Uterus (tissue), 4 donors: Measurements from ENCODE around the gene ICAM4. TPM values are rescaled to one million over a fixed set of nuclear protein-coding genes. Genes with fewer than 3 reads are reported as not detected.
"Not testable (repeated sequence)": the region's sequence is repeated elsewhere in the genome, so short reads cannot be mapped to it uniquely, and the experiment has no call there.

Experiments used
- DNase-seq, 2 donors: peaks; one replicate each; pipeline ENCODE4 v3.0.0-alpha.2; 2019 to 2020
- H3K27ac ChIP-seq, 2 donors: fragments of 200-600 bp; sonication (generic); 1 replicate in 1 of 2; 2 replicates in 1 of 2; pipeline ENCODE4 v1.5.1; 2016 to 2018
- H3K27me3 ChIP-seq, 2 donors: fragments of 200-600 bp; sonication (generic); one replicate each; pipeline ENCODE4 v1.5.1; 2018 to 2019; ENCODE audit warnings: control low read depth in 1 of 2
- H3K36me3 ChIP-seq, 2 donors: fragments of 200-600 bp; sonication (generic); one replicate each; pipeline ENCODE4 v1.5.1; 2019; ENCODE audit warnings: control low read depth in 1 of 2
- H3K4me1 ChIP-seq, 2 donors: fragments of 200-600 bp; sonication (generic); one replicate each; pipeline ENCODE4 v1.5.1; 2018 to 2019; ENCODE audit warnings: control low read depth in 1 of 2
- H3K4me3 ChIP-seq, 2 donors: fragments of 200-600 bp; sonication (generic); 1 replicate in 1 of 2; 2 replicates in 1 of 2; pipeline ENCODE4 v1.5.1; 2018 to 2019; ENCODE audit warnings: mild to moderate bottlenecking in 1 of 2
- H3K9me3 ChIP-seq, 2 donors: fragments of 200-600 bp; sonication (generic); one replicate each; pipeline ENCODE4 v1.5.1; 2019; ENCODE audit warnings: control low read depth in 1 of 2
- POLR2A ChIP-seq, 2 donors: fragments of 450-650 bp; IDR thresholded peaks; one replicate each; pipeline ENCODE4 v1.6.1; 2016; ENCODE audit warnings: antibody characterized with exemption in 2 of 2, mild to moderate bottlenecking in 1 of 2, moderate library complexity in 1 of 2
- intact Hi-C: fragments of 100-400 bp; cut with DNase I; formaldehyde crosslinking; loops from one replicate; pipeline ENCODE4 v1.15.1; 2023; ENCODE audit warnings: low total_unique reads
- total RNA-seq, 4 donors: library from RNA; depleted of rRNA in 3 of 4; stranded (reverse); fragments of >200 nt in 3 of 4; gene quantifications; one replicate each; pipeline versions ENCODE4 v1.1.0 to v1.2.4, GENCODE V29; 2014 to 2023
- TF ChIP-seq, protein P1 (sequence below), 4 experiments: fragments of 200-600 bp in 2 of 4; fragments of 450-650 bp in 2 of 4; sonication (generic) in 2 of 4; IDR thresholded peaks; one replicate each; pipeline ENCODE4 v1.5.1; 2016 to 2019; ENCODE audit warnings: antibody characterized with exemption in 4 of 4, mild to moderate bottlenecking in 2 of 4, moderate library complexity in 1 of 4
- donor health status: DM: yes; HTN: yes; CAD: no.

ICAM4 gene
- total RNA-seq: under 1 TPM in 1 of 4 donors, not detected in 3; 0.41 TPM

DNA sequence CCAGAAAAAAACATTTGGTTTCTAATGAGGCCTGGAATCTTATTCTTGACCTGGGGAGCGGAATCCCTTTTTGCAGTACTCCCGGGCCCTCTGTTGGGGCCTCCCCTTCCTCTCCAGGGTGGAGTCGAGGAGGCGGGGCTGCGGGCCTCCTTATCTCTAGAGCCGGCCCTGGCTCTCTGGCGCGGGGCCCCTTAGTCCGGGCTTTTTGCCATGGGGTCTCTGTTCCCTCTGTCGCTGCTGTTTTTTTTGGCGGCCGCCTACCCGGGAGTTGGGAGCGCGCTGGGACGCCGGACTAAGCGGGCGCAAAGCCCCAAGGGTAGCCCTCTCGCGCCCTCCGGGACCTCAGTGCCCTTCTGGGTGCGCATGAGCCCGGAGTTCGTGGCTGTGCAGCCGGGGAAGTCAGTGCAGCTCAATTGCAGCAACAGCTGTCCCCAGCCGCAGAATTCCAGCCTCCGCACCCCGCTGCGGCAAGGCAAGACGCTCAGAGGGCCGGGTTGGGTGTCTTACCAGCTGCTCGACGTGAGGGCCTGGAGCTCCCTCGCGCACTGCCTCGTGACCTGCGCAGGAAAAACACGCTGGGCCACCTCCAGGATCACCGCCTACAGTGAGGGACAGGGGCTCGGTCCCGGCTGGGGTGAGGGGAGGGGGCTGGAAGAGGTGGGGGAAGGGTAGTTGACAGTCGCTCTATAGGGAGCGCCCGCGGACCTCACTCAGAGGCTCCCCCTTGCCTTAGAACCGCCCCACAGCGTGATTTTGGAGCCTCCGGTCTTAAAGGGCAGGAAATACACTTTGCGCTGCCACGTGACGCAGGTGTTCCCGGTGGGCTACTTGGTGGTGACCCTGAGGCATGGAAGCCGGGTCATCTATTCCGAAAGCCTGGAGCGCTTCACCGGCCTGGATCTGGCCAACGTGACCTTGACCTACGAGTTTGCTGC lies at the start of gene ICAM4:
Gene ICAM4, plus strand, starts transcription at position 153 of the 935 bp plus-strand sequence. Its CDS starts 58 bp downstream, at position 211.
- intact Hi-C loops: no loop called here
- H3K4me3 ChIP-seq: no peak within 1 kb of the TSS
- TF ChIP-seq, protein P1, sequence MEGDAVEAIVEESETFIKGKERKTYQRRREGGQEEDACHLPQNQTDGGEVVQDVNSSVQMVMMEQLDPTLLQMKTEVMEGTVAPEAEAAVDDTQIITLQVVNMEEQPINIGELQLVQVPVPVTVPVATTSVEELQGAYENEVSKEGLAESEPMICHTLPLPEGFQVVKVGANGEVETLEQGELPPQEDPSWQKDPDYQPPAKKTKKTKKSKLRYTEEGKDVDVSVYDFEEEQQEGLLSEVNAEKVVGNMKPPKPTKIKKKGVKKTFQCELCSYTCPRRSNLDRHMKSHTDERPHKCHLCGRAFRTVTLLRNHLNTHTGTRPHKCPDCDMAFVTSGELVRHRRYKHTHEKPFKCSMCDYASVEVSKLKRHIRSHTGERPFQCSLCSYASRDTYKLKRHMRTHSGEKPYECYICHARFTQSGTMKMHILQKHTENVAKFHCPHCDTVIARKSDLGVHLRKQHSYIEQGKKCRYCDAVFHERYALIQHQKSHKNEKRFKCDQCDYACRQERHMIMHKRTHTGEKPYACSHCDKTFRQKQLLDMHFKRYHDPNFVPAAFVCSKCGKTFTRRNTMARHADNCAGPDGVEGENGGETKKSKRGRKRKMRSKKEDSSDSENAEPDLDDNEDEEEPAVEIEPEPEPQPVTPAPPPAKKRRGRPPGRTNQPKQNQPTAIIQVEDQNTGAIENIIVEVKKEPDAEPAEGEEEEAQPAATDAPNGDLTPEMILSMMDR (IDR thresholded peaks at IDR 0.05): no peak
- no peak for TF ChIP-seq POLR2A (IDR thresholded peaks at IDR 0.05)
- H3K4me1 ChIP-seq: peaks cover 0 to 26% of the 10 kb centered on the region in 2 donors
- no peaks in the 10 kb centered on the region for H3K36me3 ChIP-seq
- H3K9me3 ChIP-seq: no peaks in the 10 kb centered on the region
- H3K27ac ChIP-seq: no peak within 1 kb of the TSS
- peak; percentile 45 to 48 for DNase-seq
- H3K27me3 ChIP-seq: peaks cover 31 to 32% of the 10 kb centered on the region in 2 donors

DNA sequence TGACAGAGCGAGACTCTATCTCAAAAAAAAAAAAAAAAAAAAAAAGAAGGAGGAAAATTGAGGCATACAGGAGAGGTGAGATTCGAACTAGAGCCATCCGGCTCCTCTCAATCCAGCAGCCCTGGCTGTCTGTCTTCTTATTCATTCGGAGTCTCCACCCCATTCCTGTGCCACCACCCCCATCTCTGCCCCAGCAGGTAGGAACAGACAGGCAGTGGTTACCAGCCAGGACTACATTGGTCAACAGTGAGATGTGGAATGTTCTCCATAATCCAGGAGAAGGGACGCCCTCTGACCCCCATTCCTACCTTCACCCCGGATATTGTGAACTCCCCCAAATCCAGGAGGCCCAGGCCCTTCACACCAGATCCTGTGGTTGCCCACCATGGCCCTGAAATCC lies 49.1 kb upstream of the ICAM4 start:
- Histone ChIP-seq H3K9me3 (no peaks in the 10 kb centered on the region), H3K36me3 (no peaks in the 10 kb centered on the region), H3K4me3 (no peak overlapping the region), H3K4me1 (no peaks in the 10 kb centered on the region), H3K27me3 (no peaks in the 10 kb centered on the region), H3K27ac (peak overlapping the region in 1 of 2 donors; percentile 73)
- no peak for TF ChIP-seq POLR2A (IDR thresholded peaks at IDR 0.05)
- TF ChIP-seq, protein P1 (IDR thresholded peaks at IDR 0.05): no peak
- intact Hi-C loops: no loop called here
- DNase-seq: no peak

DNA sequence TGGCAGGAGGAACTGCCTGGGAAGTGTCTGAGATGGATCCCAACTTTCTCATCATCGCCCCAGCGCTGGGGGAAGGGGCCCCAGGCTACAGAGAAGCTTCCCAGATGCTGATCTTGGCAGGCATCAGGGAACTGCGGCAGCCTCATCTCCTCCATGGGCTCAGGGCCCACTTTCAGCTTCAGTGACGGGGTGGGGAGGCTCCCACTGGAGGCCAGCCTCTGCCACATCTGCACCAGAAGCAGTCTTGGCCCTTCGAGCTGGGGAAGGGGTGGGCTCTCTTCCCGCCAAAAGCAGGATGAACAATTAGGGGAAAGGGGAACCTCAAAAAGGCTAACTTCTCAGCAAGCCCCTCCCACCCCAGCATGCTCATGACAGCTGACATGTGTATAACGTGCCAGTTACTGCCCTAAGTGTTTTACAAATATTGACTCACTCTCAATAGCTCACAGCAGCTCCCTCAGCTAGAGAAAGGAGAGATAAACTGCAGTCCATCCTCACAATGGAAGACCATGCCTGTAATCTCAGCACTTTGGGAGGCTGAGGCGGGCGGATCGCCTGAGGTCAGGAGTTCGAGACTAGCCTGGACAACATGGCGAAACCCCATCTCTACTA lies 48.5 kb upstream of the ICAM4 start:
- intact Hi-C loops: no loop called here
- TF ChIP-seq POLR2A (IDR thresholded peaks at IDR 0.05): no peak
- TF ChIP-seq, protein P1 (IDR thresholded peaks at IDR 0.05): no peak
- no peaks in the 10 kb centered on the region for H3K27me3 ChIP-seq
- H3K4me3 ChIP-seq: no peak overlapping the region
- no peaks in the 10 kb centered on the region for H3K9me3 ChIP-seq
- DNase-seq: peak; percentile 58 to 85
- peak overlapping the region in 1 of 2 donors; percentile 73 for H3K27ac ChIP-seq
- H3K36me3 ChIP-seq: no peaks in the 10 kb centered on the region
- H3K4me1 ChIP-seq: no peaks in the 10 kb centered on the region

- H3K36me3 ChIP-seq, H3K27me3 ChIP-seq, DNase-seq, H3K4me1 ChIP-seq, H3K9me3 ChIP-seq, H3K4me3 ChIP-seq, H3K27ac ChIP-seq, intact Hi-C loops: not testable (repeated sequence)
Measured at GRCh38 chr19:10241826-10242449, 44.8 kb upstream of the ICAM4 start.

GRCh38 chr19:10243606-10244005 lies 43.1 kb upstream of the ICAM4 start:
- Histone ChIP-seq H3K4me3 (no peak overlapping the region), H3K9me3 (no peaks in the 10 kb centered on the region), H3K27me3 (no peaks in the 10 kb centered on the region), H3K4me1 (no peaks in the 10 kb centered on the region), H3K27ac (no peak overlapping the region), H3K36me3 (no peaks in the 10 kb centered on the region)
- intact Hi-C loops: no loop called here
- no peak for DNase-seq
- TF ChIP-seq, protein P1 (IDR thresholded peaks at IDR 0.05): no peak
- no peak for TF ChIP-seq POLR2A (IDR thresholded peaks at IDR 0.05)
